ENCODE measurements around the gene SCPEP1. TPM values are rescaled to one million over a fixed set of nuclear protein-coding genes. Genes with fewer than 3 reads are reported as not detected.

SCPEP1 gene
- total and polyA plus RNA-seq, 2 of the 13 experiments (the other 11 are each of a cell fraction or from before 2014, with no cell fraction given), result 24.3 to 27.3 TPM

- H2AFZ ChIP-seq (ENCODE audit: low read length), result no peak overlapping the region
- ChIA-PET POLR2A (interaction anchor here (1.1 kb wide), 1 partner anchor 120 kb away, joined by 3 read pairs; no protein-coding TSS in a partner anchor), CTCF (ENCODE audit: low intra/inter-chr PET ratio, low total read pairs) (interaction anchor here (1.1 to 3.3 kb wide), 4 partner anchors 21 to 121 kb away, joined by 3 to 45 read pairs (median 10); partner anchors contain the start of gene COIL)
- peak; percentile 90 for ATAC-seq
- no peaks in the 10 kb centered on the region for H3K79me2 ChIP-seq (ENCODE audit: insufficient read depth, low read length)
- H3K4me3 ChIP-seq (replicated peaks in 1 of 3; ENCODE audit: insufficient read depth in 1 of 3, low read depth in 2 of 3, low read length in 3 of 3), result no peak overlapping the region
- DNase-seq (ENCODE audit: low spot score), result peak; percentile 72
- WGBS (ENCODE audit: low lambda C conversion rate), result 66% methylated on average over 11 of the region's 11 CpGs
- H3K36me3 ChIP-seq (replicated peaks in 1 of 2; ENCODE audit: control insufficient read depth in 1 of 2, insufficient read depth in 2 of 2, low read length in 2 of 2), result peaks cover 14 to 72% of the 10 kb centered on the region in 2 experiments
- H3K27ac ChIP-seq (ENCODE audit: extremely low read length, insufficient read depth, low read length), result no peak overlapping the region
- peak; percentile 65 for FAIRE-seq
- in situ Hi-C loops (cut with HindIII; ENCODE audit: extremely low pct_ligation_motif_present, low pct_unique_long_range_greater_than_20kb), result loop anchor here (5.0 kb wide), 1 partner anchor 123 kb away; no protein-coding TSS in a partner anchor
- H4K20me1 ChIP-seq (ENCODE audit: insufficient read depth, low read length), result peaks cover 3% of the 10 kb centered on the region
- H3K4me1 ChIP-seq (ENCODE audit: insufficient read depth, low read length), result peaks cover 19% of the 10 kb centered on the region
- intact Hi-C loops (cut with micrococcal nuclease; ENCODE audit: unreplicated experiment), result loop anchor here (1.0 to 10.0 kb wide), 2 partner anchors 45 to 121 kb away; no protein-coding TSS in a partner anchor
- no peaks in the 10 kb centered on the region for H3K27me3 ChIP-seq (ENCODE audit: control insufficient read depth in 1 of 2, insufficient read depth in 2 of 2, low read length in 2 of 2)
- no TSS peak for BruUV-seq (replicated peaks)
- no peak overlapping the region for H3K4me2 ChIP-seq (ENCODE audit: low read depth, low read length)
- no peak overlapping the region for H3K9ac ChIP-seq (ENCODE audit: insufficient read depth, low read depth, low read length)
- no peaks in the 10 kb centered on the region for H3K9me3 ChIP-seq (ENCODE audit: low read length)
- TF ChIP-seq ZNF136 (CRISPR knock-in tag; IDR thresholded peaks at IDR 0.05; ENCODE audit: low read depth) (no peak), RBAK (CRISPR knock-in tag; IDR thresholded peaks at IDR 0.05) (no peak), STAG1 (CRISPR knock-in tag; IDR thresholded peaks at IDR 0.05) (peak; percentile 87), KLF11 (CRISPR knock-in tag; IDR thresholded peaks at IDR 0.05) (0 out of 2 replicates have a peak, but pooled peaks have one; percentile 44), CSRNP1 (CRISPR knock-in tag; IDR thresholded peaks at IDR 0.05) (no peak), ZBTB49 (CRISPR knock-in tag; IDR thresholded peaks at IDR 0.05; ENCODE audit: borderline replicate concordance) (no peak), ZNF441 (CRISPR knock-in tag; IDR thresholded peaks at IDR 0.05; ENCODE audit: borderline replicate concordance) (0 out of 2 replicates have a peak, but pooled peaks have one; percentile 49), RAD21 (CRISPR knock-in tag; IDR thresholded peaks at IDR 0.05) (peak; percentile 80), ONECUT2 (CRISPR knock-in tag; IDR thresholded peaks at IDR 0.05) (0 out of 2 replicates have a peak, but pooled peaks have one; percentile 13), CTCF (CRISPR knock-in tag; IDR thresholded peaks at IDR 0.05) (peak; percentile 89), MYC (CRISPR knock-in tag; IDR thresholded peaks at IDR 0.05; ENCODE audit: borderline replicate concordance) (0 out of 2 replicates have a peak, but pooled peaks have one; percentile 2), TFDP2 (CRISPR knock-in tag; IDR thresholded peaks at IDR 0.05) (no peak), TMF1 (CRISPR knock-in tag; IDR thresholded peaks at IDR 0.05; ENCODE audit: low read depth) (no peak), DRAP1 (CRISPR knock-in tag; IDR thresholded peaks at IDR 0.05) (no peak), MIXL1 (CRISPR knock-in tag; IDR thresholded peaks at IDR 0.05) (peak; percentile 89), CHCHD3 (CRISPR knock-in tag; IDR thresholded peaks at IDR 0.05) (no peak)
Observed at GRCh38 chr17:56939869-56940484, 38.0 kb upstream of the SCPEP1 start.
